Renal cortical epithelial cell (primary cell): Measurements from ENCODE around the gene RASL12. TPM values are rescaled to one million over a fixed set of nuclear protein-coding genes. Genes with fewer than 3 reads are reported as not detected.

Source experiments
- DNase-seq: peaks from one replicate; pipeline ENCODE4 v3.0.0-alpha.2; 2011; ENCODE audit warnings: low read depth
- total RNA-seq: library from RNA; depleted of rRNA; stranded (reverse); fragments of >200 nt; gene quantifications from 2 replicates; pipeline ENCODE4 v1.2.3, GENCODE V29; 2014

RASL12 gene
- total RNA-seq, 1 donor from 2014 or later, result not detected

DNA sequence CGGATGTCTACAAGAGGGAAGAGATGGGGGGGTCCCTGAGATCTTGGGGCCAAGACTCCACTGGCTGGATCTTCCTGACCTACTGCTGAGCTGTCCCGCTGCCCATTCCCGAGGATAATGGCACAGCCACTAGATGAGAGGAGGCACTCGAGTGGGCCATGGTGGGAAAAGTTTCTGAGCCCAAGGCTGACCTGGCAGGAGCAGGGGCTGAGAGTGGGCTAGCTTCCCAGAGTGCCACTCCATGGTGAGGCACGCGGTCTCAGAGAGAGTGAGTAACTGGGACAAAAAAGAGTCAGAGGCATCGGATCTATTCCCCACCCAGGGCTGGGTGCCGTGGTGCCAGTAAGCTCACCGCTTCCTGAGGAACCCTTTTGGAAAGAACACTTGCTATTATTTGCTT, 11.7 kb downstream of the RASL12 start:
- no peak for DNase-seq

DNA sequence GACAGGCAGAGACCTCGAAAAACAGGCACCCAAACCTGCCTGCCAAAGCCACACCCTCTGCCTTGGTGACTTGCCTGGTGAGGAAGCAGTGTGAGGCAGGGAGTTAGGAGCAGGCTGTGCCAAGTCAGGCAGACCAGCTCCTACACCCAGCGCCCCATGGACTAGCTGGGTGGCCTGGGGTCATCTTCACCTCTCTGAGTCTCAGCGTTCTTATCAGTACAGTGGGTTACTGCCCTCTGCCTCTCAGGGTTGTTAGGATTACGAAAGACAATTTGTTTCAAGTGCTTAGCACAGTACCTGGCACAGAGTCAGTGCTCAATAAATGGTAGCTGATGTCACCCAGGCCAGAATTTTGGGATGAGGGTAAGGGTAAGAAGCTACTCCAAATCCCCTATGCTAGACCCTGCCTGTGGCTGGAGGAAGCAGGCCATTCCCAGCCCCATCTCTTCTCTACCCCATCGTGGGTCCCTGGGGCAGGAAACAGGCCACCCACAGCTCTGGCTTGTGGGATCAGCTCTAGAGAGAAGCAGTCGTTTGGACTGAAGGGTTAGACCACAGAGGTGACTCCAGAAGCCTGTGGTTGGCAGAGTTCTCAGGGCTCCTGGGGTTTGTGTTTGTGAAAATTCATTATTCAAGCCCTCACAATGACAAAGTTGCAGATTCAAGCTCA, 12.5 kb downstream of the RASL12 start:
- DNase-seq, result peak; percentile 79

DNA sequence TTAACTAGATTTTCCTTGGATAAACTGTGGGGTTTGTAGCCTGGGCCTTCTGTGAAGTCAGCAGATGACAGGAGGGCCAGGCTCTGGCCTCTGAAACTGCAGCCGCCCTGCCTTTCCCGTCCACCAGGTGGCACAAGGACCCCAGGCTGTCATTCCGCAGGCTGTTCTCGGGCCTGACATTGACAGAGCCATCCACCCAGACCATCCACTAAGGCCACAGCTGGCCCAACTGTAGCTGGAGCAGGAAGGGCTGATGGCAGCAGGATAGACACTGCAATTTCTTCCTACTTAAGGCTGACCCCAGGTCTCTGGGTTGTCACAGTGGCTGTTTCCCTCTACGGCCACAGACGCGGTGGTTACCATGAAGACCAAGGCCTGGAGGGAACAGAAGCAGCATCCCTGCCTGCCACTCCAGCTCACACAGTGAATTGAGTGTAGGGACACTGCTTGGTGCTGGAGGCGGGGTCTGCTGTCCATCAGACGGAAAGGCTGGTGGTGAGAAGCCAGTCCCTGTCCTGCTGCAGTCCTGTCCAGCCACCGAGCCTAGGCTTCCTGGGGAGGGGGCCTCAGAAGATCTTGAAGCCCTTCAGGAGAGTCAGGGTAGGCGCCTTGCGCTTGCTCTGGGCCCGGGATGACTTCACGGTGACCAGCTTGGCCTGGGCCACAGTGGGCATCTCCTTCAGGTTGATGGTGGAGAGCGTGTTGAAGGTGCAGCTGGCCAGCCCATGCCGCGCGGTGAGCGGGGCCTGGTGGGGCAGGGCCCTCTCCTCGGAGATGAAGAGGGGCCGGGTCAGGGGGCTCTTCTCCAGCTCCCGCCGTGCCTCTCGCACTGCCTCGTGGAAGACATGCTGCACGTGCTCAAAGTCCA, 13.2 kb downstream of the RASL12 start:
- DNase-seq, result peak; percentile 40

DNA sequence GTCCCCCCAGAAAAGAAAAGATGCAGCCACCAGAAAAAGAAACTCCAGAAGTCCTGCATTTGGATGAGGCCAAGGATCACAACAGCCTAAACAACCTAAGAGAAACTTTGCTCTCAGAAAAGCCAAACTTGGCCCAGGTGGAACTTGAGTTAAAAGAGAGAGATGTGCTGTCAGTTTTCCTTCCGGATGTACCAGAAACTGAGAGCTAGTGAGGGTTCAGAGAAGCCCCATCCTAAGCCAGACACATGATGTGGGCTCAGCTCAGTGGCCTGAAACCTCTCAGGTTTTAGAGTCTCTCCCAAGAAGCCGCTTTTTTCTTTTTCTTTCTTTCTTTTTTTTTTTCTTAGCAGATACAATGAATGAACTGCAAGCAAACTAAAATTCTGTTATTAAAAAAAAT, 14.8 kb downstream of the RASL12 start:
- DNase-seq, result no peak

DNA sequence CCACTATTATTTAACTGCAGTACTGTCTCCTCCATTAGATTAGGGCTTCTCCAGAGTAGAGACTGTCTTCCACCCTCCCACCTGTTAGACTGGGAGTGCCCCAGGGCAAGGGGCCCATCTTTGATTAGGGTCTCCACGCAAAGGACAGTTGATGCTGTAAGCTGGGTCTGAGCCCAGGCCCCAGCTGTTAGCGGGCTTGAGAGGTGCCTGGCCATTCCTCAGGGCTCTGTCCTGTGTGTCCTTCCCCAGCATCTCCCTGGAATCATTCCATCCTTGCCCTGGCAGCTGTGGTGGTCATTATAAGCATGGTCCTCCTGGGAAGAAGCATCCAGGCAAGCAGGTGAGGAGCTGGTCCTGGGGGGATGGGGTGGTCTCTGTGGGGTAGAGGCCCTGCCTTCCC, 16.5 kb downstream of the RASL12 start:
- no peak for DNase-seq

DNA sequence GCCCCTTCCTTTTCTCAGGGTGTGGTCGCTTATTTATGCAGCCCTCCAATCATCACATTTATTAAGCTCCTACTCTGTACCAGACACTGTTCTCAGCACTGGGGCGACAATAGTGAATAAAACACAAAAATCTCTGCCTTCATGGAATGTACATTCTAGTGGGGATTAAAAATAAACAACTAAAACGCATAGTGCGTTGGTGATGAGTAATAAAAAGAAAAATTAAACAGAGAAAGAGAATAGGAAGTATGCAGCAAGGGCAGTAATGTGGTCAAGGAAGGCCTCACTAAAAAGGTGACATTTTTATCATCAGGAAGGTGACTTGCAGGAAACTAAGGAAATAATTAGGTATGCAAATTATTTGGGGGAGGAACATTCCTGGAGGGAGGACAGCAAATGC, 17.5 kb downstream of the RASL12 start:
- no peak for DNase-seq

DNA sequence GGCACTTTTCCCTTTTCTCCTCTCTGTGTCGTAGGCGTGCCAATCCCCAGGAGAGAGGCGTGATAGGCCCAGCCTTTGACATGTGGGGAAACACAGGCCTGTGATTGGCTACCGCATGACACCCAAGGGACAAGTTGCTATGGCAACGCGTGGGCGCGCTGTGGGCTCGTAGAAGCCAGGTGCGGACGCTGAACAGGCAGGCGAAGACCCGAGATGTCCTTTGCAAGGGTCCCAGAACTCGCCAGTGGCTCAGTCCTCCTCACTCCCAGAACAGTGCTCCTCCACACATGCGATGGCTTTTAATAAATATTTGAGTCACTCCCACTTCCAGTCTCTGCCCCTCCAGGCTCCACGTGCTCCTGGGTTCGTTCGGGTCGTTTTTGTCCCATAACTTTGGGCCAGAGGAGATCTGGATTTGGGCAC, 18.4 kb downstream of the RASL12 start:
- peak; percentile 87 for DNase-seq

DNA sequence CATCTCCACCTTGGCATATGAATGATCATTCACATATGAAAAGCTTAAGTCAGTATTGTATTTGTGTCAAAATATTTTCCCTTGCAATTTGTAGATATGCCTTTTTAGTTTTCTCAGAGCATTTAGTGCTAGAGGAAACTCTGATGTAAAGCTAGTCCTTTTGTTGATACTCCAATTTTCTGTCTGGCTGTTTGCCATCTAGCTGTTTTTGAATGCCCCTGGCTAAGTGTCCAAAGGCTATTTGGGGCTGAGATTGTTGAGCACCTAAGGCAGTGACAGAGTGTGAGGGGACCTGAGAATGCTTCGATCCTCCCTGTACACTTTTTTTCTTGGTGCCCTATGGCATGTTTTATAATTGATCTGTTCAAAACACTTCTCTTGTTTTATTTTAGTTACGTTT, 19.6 kb downstream of the RASL12 start:
- no peak for DNase-seq

DNA sequence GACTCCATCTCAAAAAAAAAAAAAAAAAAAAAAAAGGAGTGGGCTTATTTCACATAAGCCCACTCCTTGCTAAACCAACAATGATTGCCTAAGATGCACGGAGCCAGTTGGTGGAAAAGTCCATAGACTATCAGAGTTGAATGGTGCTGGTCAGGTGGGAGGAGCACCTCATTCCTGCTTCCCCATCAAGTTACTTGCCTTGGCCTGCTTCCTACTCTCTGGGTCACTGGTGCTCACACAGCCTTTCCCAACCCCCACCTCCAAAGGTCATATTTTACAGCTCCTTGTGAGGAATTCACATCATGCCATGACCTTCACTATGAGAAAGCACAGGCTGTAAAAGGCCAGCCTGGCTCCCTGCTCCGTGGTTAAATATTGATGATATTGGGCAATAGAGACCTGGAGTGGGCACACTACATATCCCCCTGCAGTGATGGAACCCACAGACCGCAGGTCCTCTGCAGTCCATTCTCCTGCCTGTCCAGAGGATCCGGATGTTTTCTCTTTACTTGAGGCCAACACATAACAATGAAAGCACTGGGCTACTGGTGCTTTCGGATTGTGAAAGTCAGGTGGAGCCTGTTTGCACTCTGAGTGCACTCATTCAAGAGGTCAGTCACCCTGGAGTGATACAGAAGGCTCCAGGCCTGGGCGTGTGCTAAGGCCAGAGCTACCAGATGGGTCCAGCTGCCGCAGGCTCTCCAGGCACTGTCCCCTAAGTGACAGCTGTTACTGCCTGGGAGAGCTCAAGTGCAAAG, 22.9 kb downstream of the RASL12 start, which contains the start of gene SLC51B:
TSS of gene SLC51B (plus strand) at position 664 of the 758 bp plus-strand sequence. CDS start 4,618 bp downstream, outside the sequence.
- peak; percentile 98 for DNase-seq

DNA sequence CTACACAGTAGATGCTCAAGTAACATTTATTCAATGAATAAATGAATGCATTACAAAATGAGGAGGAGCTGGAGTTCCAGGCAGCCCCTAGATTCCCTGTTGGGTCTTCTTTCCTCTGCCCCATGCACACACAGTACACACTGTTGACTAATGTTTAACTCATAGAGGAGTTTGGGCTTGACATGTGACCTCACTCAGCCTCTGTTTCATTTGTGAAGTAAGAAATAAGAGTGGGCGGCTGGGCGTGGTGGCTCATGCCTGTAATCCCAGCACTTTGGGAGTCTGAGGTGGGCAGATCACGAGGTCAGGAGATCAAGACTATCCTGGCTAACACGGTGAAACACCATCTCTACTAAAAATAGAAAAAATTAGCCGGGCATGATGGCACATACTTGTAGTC, 23.6 kb downstream of the RASL12 start:
- peak; percentile 95 for DNase-seq

DNA sequence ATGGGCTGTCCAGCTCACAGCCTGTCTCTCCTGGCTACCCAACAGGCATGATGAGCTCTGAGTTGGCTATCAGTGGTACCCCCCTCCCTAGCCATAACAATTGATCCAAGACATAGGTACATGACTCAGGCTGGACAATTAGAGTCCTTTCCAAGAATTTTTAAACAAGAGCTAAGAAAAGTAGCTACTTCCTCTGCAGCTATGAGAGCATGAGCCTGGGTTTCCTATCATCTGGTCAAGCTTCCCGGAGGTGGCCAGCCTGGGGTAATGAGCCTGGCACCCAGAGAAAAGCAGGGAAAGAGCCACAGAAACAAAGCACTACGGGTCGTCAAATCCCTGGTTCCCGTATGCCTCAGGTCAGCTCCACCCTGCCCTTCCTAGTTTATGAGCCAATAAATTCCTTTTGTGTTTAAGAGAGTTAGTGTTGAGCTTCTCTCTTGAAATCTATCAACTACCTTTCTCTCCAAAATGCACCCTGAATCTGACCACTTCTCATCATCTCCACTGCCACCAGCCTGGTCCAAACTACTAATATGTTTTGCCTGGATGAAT, 24.9 kb downstream of the RASL12 start:
- peak; percentile 58 for DNase-seq

DNA sequence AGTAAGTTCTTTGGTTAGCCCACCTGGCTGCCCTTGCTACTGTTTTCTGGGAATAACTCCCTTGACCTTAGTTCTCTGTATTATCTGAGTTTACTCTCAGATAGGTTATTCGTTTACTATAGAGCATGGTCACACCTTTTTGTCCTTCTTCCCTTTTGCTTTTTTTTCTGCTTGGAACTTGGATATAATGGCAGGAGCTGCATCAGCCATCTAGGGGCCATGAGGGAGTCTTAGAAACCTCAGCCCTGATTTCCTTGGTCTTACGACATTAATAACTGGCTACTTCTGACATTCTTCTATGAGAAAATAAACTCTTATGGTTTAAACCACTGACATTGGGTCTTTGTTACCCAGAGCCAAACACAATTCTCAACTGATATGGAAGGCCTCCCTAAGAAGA, 26.0 kb downstream of the RASL12 start:
- DNase-seq, result no peak

DNA sequence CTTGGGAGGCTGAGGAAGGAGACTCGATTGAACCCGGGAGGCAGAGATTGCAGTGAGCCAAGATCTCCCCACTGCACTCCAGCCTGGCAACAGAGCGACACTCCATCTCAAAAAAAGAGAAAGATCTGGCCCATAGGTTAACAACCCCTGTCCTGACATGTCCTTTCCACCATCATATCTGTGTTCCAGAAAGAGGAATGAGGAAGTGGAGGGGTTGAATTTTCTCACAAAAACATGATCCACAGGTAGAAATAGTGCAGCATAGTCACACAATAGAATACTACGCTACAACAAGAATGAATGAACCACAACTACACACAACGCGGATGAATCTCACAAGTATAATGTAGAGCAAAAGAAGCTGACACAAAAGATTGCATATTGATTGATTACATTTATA, 27.3 kb downstream of the RASL12 start:
- no peak for DNase-seq

DNA sequence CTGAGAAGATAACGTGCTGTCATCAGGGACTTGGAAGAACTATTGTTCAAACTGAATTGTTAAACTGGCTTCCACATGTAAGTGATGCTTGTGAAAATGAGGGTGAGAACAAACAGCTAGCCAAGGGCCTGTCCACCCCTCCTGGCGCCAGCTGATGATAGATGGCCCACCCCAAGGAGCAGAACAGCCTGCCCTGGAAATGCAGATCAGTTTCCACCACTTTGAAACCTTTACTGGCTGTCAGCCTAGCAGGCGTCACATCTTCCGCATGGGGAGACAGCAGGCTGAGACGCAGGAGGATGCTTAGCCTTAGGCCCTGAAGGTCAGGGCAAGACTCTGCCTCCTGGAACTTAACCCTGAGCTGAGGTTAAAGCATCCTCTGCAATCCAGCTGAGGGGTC, 29.0 kb downstream of the RASL12 start:
- no peak for DNase-seq

DNA sequence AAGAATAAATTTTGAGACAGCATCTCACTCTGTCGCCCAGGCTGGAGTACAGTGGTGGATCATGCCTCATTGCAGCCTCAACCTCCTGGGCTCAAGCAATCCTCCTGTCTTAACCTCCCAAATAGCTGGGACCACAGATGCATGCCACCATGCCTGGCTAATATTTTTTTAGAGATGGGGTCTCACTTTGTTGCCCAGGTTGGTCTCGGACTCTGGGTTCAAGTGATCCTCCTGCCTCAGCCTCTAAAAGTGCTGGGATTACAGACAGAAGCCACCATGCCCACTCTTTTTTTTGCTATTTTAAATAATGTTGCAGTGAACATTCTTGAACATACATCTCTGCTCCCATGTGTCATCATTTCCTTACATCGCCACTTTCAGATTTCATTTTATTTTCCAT, 29.4 kb downstream of the RASL12 start:
- DNase-seq, result no peak

DNA sequence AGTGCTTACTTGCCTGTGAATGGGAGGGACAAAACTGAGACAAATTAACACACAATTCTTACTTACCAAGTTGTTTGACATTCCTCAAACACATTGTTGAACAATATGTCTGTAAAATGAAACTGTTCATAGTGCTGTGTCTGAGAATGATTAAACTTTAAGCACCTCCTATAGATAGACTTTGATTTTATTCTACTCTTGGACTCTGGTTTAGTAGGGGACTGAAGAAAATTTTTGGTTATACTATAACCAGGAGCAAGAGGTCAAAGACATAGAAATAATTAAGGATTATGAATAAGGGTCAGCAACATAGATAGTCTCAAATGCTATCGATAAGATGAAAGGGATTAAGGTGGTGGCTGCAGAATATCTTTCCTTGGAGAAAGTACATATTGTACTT, 30.5 kb downstream of the RASL12 start:
- no peak for DNase-seq

DNA sequence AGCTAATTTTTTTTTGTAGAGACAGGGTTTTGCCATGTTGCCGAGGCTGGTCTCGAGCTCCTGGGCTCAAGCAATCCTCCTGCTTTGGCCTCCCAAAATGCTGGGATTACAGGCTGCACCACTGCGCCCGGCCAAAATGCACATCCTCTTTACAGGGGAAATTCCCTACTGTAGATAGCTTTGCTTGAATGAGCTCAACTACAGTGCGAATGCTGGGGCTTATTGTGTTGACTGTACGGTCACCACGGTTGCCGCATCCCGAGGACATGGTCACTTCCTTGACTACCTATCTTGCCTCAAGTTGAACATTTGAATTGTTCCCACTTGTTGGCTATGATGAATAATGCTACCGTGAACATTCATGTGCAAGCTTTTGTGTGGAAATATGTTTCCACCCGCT, 33.1 kb downstream of the RASL12 start:
- DNase-seq, result no peak

DNA sequence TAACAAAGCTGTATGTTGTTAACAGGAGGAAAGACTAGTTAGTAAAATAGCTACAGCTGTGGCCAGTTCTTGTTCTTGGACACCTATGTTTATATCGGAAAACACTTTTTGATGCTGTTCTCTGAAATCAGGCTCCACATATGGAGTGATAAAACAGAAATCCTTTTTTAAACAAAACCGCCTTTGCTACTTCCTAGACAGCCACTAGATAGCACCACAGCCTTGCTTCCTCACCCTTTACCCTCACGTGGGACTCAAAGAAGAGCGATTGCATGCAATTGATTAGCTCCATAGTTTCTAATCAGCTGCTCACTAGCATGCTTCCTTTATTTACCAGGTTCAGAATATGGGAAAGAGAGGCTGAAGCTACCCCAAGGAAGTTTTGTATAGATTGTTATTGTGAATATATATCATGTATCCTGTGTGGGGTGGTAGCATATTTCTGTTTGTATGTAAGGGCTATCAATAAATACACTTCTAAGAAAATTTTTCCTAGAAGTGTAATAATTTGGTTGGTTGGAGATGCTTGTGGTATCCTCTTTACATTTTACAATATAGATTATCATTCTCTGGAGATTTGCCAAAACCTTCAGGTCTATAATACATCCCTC, 34.0 kb downstream of the RASL12 start:
- peak; percentile 55 for DNase-seq

DNA sequence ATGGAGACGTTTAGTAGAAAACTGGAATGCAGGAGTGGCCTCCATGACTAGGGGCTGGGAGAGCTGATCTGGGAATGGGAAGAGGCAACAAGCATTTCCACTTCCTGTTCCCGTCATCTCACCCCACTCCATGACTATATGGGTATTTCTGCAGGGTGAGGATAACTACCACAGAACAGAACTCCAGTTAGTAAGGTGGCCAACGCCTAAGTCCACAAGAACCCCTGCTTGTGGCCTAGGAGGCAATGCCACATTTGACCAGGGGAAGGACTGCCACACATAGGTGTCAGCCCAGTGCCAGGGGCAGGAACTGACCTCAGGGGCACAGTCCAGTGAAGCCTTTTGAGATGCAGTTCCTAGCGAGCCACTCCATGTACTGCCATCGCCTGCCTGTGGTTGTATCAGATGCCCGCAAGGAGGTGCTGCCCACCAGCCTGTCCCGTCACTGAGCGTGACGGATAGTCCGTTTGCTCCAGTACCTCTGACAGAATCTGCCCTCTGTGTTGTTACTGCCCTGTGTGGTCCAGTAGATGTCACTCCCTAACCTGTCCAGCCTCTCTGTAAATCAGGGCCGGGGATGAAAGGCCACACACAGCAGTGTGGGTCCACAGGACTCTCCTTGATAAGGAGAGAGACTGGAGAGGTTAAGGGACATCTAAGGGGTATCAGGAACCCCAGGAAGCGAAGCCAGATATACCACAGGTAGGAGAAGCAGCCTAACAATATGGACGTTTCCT, 34.8 kb downstream of the RASL12 start:
- DNase-seq, result peak; percentile 82

DNA sequence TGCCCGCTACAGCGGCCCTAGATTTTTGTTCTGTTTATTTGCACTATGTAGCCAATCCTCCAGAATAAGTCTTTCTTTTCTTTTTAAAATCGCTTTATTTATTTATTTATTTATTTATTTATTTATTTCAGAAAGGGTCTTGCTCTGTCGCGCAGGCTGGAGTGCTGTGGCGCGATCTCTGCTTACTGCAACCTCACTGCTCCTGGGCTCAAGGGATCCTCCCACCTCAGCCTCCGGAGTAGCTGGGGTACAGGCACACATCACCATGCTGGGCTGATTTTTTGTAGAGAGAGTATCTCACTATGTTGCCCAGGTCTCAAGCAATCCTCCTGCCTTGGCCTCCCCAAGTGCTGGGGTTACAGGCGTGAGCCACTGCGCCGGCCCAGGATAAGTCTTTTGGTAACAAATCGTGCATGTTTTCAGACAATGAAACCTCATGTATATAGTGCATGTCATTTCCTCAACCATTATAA, 38.0 kb downstream of the RASL12 start:
- DNase-seq, result no peak
